ENCODE measurements around the gene TTLL11. TPM values are rescaled to one million over a fixed set of nuclear protein-coding genes. Genes with fewer than 3 reads are reported as not detected.

Gene TTLL11
- total and polyA plus RNA-seq, 3 experiments from 2014 or later: 4.0 to 6.2 (median 4.5) TPM

GRCh38 chr9:121887553-121888437, 205.3 kb downstream of the TTLL11 start:
- H3K27me3 ChIP-seq (ENCODE audit: insufficient read depth, low read length, poor library complexity, severe bottlenecking): no peaks in the 10 kb centered on the region
- H3K4me1 Mint-ChIP-seq: no peaks in the 10 kb centered on the region
- H3K4me3 Mint-ChIP-seq: no peak overlapping the region
- no peaks in the 10 kb centered on the region for H3K4me1 ChIP-seq (ENCODE audit: insufficient read depth, low read length)
- H3K36me3 ChIP-seq (ENCODE audit: insufficient read depth, low read length): no peaks in the 10 kb centered on the region
- H3K36me3 Mint-ChIP-seq: no peaks in the 10 kb centered on the region
- H3K9me3 Mint-ChIP-seq: no peaks in the 10 kb centered on the region
- no peak overlapping the region for H3K27ac ChIP-seq (ENCODE audit: low read depth, low read length)
- no peak overlapping the region for H3K27ac Mint-ChIP-seq
- H3K27me3 Mint-ChIP-seq: peaks cover 1 to 6% of the 10 kb centered on the region in 2 donors
- ChIA-PET POLR2A (no interaction called here), CTCF (no interaction called here)
- no peak overlapping the region for H3K4me3 ChIP-seq (ENCODE audit: low read length)
- H3K9me3 ChIP-seq (ENCODE audit: low read length): no peaks in the 10 kb centered on the region
- no peak for DNase-seq

DNA sequence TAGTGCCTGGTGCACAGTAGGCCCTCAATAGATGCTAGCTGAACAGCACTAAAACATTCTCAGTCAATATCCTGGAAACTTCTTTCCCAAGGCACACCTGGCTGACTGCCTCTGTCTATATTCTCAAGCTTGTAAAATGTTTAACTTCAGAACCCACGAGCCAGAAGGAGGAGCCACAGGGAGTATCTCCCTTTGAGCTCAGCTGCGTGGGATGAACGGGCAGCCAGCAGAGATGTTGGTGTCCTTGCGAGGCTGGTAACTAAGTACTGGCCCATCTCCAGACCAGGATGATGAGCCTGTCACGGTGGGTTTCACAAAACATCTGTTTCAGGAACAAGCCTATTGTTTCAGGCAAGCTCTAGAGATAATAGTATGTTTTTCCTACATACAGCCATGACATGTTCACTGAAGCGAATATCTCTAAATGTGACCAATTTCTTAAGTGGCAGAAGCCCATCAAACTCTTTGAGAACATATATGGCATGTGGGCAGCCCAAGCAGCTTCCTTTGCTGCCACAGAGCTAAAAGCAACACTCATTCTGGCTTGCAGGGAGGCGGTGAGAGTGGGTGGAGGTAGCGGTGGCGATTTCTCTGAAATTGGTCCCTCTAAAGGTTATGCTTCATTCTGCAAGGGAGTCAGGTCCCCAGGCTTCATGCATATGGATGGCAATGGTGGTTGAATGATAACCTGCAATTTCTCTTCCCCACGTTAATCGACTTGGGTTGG, 206.2 kb downstream of the TTLL11 start:
- H3K27me3 Mint-ChIP-seq: peaks cover 1 to 4% of the 10 kb centered on the region in 2 donors
- Histone ChIP-seq H3K4me3 (ENCODE audit: low read length) (no peak overlapping the region), H3K36me3 (ENCODE audit: insufficient read depth, low read length) (no peaks in the 10 kb centered on the region), H3K27me3 (ENCODE audit: insufficient read depth, low read length, poor library complexity, severe bottlenecking) (no peaks in the 10 kb centered on the region), H3K27ac (ENCODE audit: low read depth, low read length) (no peak overlapping the region), H3K9me3 (ENCODE audit: low read length) (no peaks in the 10 kb centered on the region), H3K4me1 (ENCODE audit: insufficient read depth, low read length) (no peaks in the 10 kb centered on the region)
- no peak for DNase-seq
- POLR2A ChIA-PET: no interaction called here
- CTCF ChIA-PET: no interaction called here
- H3K9me3 Mint-ChIP-seq: no peaks in the 10 kb centered on the region
- no peak overlapping the region for H3K4me3 Mint-ChIP-seq
- no peak overlapping the region for H3K27ac Mint-ChIP-seq
- peaks cover 0 to 3% (median 0%) of the 10 kb centered on the region in 3 donors for H3K36me3 Mint-ChIP-seq
- H3K4me1 Mint-ChIP-seq: no peaks in the 10 kb centered on the region

- H3K27ac Mint-ChIP-seq: no peak overlapping the region
- H3K4me1 Mint-ChIP-seq: no peaks in the 10 kb centered on the region
- POLR2A ChIA-PET: no interaction called here
- H3K4me3 Mint-ChIP-seq: no peak overlapping the region
- H3K4me3 ChIP-seq (ENCODE audit: low read length): no peak overlapping the region
- CTCF ChIA-PET: no interaction called here
- H3K36me3 ChIP-seq (ENCODE audit: insufficient read depth, low read length): no peaks in the 10 kb centered on the region
- H3K27me3 Mint-ChIP-seq: peaks cover 0 to under 1% of the 10 kb centered on the region in 2 donors
- peaks cover 0 to 3% (median 0%) of the 10 kb centered on the region in 3 donors for H3K36me3 Mint-ChIP-seq
- no peaks in the 10 kb centered on the region for H3K27me3 ChIP-seq (ENCODE audit: insufficient read depth, low read length, poor library complexity, severe bottlenecking)
- DNase-seq: no peak
- no peaks in the 10 kb centered on the region for H3K9me3 ChIP-seq (ENCODE audit: low read length)
- H3K27ac ChIP-seq (ENCODE audit: low read depth, low read length): no peak overlapping the region
- no peaks in the 10 kb centered on the region for H3K4me1 ChIP-seq (ENCODE audit: insufficient read depth, low read length)
- H3K9me3 Mint-ChIP-seq: no peaks in the 10 kb centered on the region
Measured at GRCh38 chr9:121885345-121885901, 207.7 kb downstream of the TTLL11 start.

DNA sequence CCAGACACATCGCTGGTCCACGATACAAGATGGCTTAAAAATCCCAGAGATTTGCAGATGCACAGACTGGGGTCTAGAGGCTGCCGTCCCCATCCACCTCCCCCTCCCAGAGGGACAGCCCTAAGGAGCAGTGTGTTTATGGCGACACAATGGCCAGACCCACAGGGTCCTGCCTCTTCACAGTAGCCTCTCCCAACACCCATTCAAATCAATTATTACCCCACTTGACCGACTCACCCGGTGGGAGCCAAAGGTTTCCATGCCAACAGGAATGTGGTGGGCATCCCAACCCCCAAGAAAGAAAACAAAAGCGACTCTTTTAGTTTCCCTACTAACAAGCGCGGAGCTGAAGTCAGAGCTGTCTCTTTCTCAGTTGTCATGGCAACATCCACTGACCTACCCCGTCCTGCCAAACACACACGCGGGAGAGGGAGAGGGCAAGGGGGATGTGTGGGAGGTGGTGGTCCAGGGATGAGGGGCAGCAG, 209.0 kb downstream of the TTLL11 start:
- no peaks in the 10 kb centered on the region for H3K4me1 Mint-ChIP-seq
- Histone ChIP-seq H3K4me3 (ENCODE audit: low read length) (no peak overlapping the region), H3K4me1 (ENCODE audit: insufficient read depth, low read length) (no peaks in the 10 kb centered on the region), H3K36me3 (ENCODE audit: insufficient read depth, low read length) (no peaks in the 10 kb centered on the region), H3K9me3 (ENCODE audit: low read length) (no peaks in the 10 kb centered on the region), H3K27me3 (ENCODE audit: insufficient read depth, low read length, poor library complexity, severe bottlenecking) (no peaks in the 10 kb centered on the region), H3K27ac (ENCODE audit: low read depth, low read length) (no peak overlapping the region)
- POLR2A ChIA-PET: no interaction called here
- H3K27ac Mint-ChIP-seq: no peak overlapping the region
- H3K4me3 Mint-ChIP-seq: no peak overlapping the region
- peaks cover 0 to 3% (median 0%) of the 10 kb centered on the region in 3 donors for H3K36me3 Mint-ChIP-seq
- H3K27me3 Mint-ChIP-seq: no peaks in the 10 kb centered on the region
- CTCF ChIA-PET: no interaction called here
- H3K9me3 Mint-ChIP-seq: no peaks in the 10 kb centered on the region
- no peak for DNase-seq

- no peak overlapping the region for H3K4me3 Mint-ChIP-seq
- Histone ChIP-seq H3K27ac (ENCODE audit: low read depth, low read length) (no peak overlapping the region), H3K9me3 (ENCODE audit: low read length) (no peaks in the 10 kb centered on the region), H3K4me1 (ENCODE audit: insufficient read depth, low read length) (no peaks in the 10 kb centered on the region), H3K27me3 (ENCODE audit: insufficient read depth, low read length, poor library complexity, severe bottlenecking) (no peaks in the 10 kb centered on the region), H3K36me3 (ENCODE audit: insufficient read depth, low read length) (no peaks in the 10 kb centered on the region), H3K4me3 (ENCODE audit: low read length) (no peak overlapping the region)
- ChIA-PET CTCF (no interaction called here), POLR2A (no interaction called here)
- no peaks in the 10 kb centered on the region for H3K4me1 Mint-ChIP-seq
- H3K27me3 Mint-ChIP-seq: no peaks in the 10 kb centered on the region
- no peak overlapping the region for H3K27ac Mint-ChIP-seq
- no peaks in the 10 kb centered on the region for H3K9me3 Mint-ChIP-seq
- peaks cover 0 to 3% (median 0%) of the 10 kb centered on the region in 3 donors for H3K36me3 Mint-ChIP-seq
- DNase-seq: no peak
Measured at GRCh38 chr9:121883281-121884056, 209.6 kb downstream of the TTLL11 start.

DNA sequence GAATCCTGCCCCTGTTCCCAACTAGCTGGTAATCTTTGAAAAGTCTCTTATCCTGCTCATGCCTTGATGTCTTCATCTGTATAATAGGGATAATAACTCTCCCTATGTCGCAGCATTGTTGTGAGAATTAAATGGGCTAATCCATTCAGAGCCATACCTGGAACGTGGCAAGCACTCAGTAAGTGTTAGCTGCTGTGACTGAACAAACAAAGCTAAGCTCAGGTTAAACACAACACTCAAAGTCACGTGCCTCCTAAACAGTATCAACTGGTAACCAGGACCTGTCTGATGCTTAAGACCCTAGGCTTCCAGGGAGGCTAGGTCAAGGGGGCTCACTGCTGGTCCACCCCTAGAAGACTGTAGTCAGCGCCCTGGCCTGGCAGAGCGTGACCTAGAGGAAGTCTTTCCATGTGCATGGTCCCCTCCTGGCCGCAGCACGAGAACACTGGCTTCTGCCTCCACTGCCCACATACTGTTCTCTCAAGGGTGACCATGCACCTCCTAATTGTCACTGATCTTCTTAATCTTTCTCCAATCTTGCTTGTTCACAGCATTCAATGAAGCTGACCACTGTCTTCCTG, 211.1 kb downstream of the TTLL11 start:
- no peak for DNase-seq
- ChIA-PET CTCF (no interaction called here), POLR2A (no interaction called here)
- Mint-ChIP-seq H3K27me3 (no peaks in the 10 kb centered on the region), H3K9me3 (no peaks in the 10 kb centered on the region), H3K36me3 (peaks cover 0 to 3% (median 0%) of the 10 kb centered on the region in 3 donors), H3K4me3 (no peak overlapping the region), H3K27ac (no peak overlapping the region), H3K4me1 (no peaks in the 10 kb centered on the region)
- no peaks in the 10 kb centered on the region for H3K27me3 ChIP-seq (ENCODE audit: insufficient read depth, low read length, poor library complexity, severe bottlenecking)
- H3K27ac ChIP-seq (ENCODE audit: low read depth, low read length): no peak overlapping the region
- H3K9me3 ChIP-seq (ENCODE audit: low read length): no peaks in the 10 kb centered on the region
- no peaks in the 10 kb centered on the region for H3K4me1 ChIP-seq (ENCODE audit: insufficient read depth, low read length)
- H3K36me3 ChIP-seq (ENCODE audit: insufficient read depth, low read length): no peaks in the 10 kb centered on the region
- H3K4me3 ChIP-seq (ENCODE audit: low read length): no peak overlapping the region

DNA sequence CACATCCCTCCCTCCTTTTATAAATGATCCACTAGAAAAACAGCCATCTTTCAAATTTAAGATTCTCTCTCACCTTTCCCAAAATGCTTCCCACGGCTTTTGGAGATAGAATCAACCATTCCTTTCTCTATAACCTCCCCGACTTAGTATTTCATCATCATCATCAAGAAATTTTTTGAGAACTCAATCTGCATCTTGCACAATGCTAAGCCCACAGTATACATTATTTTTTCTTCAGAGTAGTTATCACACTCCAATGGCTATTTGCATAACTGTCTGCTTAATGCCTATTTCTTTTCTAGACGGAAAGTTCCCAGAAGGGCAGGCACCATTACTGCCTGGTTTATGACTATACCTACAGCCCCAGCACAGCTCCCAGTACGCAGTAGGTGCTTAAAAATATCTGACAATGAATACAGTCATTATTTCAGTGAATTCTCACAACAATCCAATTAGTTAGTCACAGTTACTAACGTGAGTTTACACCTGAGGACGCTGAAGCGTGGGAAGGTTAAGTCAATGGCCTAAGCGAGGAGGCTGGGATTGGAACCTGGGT, 212.7 kb downstream of the TTLL11 start:
- Histone ChIP-seq H3K9me3 (ENCODE audit: low read length) (no peaks in the 10 kb centered on the region), H3K36me3 (ENCODE audit: insufficient read depth, low read length) (no peaks in the 10 kb centered on the region), H3K27me3 (ENCODE audit: insufficient read depth, low read length, poor library complexity, severe bottlenecking) (no peaks in the 10 kb centered on the region), H3K4me1 (ENCODE audit: insufficient read depth, low read length) (no peaks in the 10 kb centered on the region), H3K27ac (ENCODE audit: low read depth, low read length) (no peak overlapping the region), H3K4me3 (ENCODE audit: low read length) (no peak overlapping the region)
- Mint-ChIP-seq H3K27me3 (no peaks in the 10 kb centered on the region), H3K27ac (no peak overlapping the region), H3K9me3 (no peaks in the 10 kb centered on the region), H3K4me1 (no peaks in the 10 kb centered on the region), H3K36me3 (peaks cover 0 to 3% (median 0%) of the 10 kb centered on the region in 3 donors), H3K4me3 (no peak overlapping the region)
- ChIA-PET POLR2A (no interaction called here), CTCF (no interaction called here)
- no peak for DNase-seq
